SU-DHL-6 (cell line): ENCODE data around the gene IFT43.

ENCODE experiments used
- H2AFZ ChIP-seq: fragments of 200-600 bp; sonication (generic); 2 replicates; pipeline ENCODE4 v1.6.1; 2014; ENCODE audit warnings: low read depth, mild to moderate bottlenecking, moderate library complexity, mixed read lengths, antibody characterized with exemption, low read length; ENCODE audit not compliant: severe bottlenecking
- H3F3A ChIP-seq: fragments of 200-600 bp; shearing (Covaris generic); 2 replicates; pipeline ENCODE4 v1.6.0; 2016; ENCODE audit warnings: antibody characterized with exemption, mild to moderate bottlenecking; ENCODE audit not compliant: insufficient read depth
- H3K27ac ChIP-seq: fragments of 200-600 bp; sonication (generic); 2 replicates; pipeline ENCODE4 v1.5.1; 2016; ENCODE audit warnings: low read depth, mild to moderate bottlenecking, low read length, moderate library complexity, mixed read lengths
- H3K27me3 ChIP-seq: fragments of 200-600 bp; sonication (generic), shearing (Covaris generic); 2 replicates; pipeline ENCODE4 v1.6.0; 2014; ENCODE audit warnings: mild to moderate bottlenecking, low read length
- H3K36me3 ChIP-seq: fragments of 200-600 bp; sonication (generic); 2 replicates; pipeline ENCODE4 v1.6.1; 2014; ENCODE audit warnings: mild to moderate bottlenecking, low read length, mixed read lengths
- H3K4me2 ChIP-seq: fragments of 300-600, 200-600 bp; shearing (Covaris generic), sonication (generic); 2 replicates; pipeline ENCODE4 v1.6.0; 2014; ENCODE audit warnings: low read length, low read depth, mild to moderate bottlenecking; ENCODE audit not compliant: poor library complexity, severe bottlenecking
- H3K4me3 ChIP-seq: fragments of 200-600 bp; sonication (generic); 2 replicates; pipeline ENCODE4 v1.5.1; 2014; ENCODE audit warnings: antibody characterized with exemption, low read length, mild to moderate bottlenecking, mixed read lengths; ENCODE audit not compliant: insufficient read depth, poor library complexity, severe bottlenecking
- H3K79me2 ChIP-seq: fragments of 200-600 bp; sonication (generic); 2 replicates; pipeline ENCODE4 v1.6.1; 2014; ENCODE audit warnings: mild to moderate bottlenecking, low read length, moderate library complexity; ENCODE audit not compliant: insufficient read depth
- H3K9ac ChIP-seq: fragments of 200-600 bp; sonication (generic); 2 replicates; pipeline ENCODE4 v1.7.0; 2014; ENCODE audit warnings: mild to moderate bottlenecking, low read length
- H3K9me2 ChIP-seq: fragments of 200-600 bp; sonication (generic); replicated peaks from 2 replicates; pipeline ENCODE4 v1.6.1; 2014; ENCODE audit warnings: low read length; ENCODE audit not compliant: insufficient read depth
- H3K9me3 ChIP-seq: fragments of 200-600 bp; sonication (generic); 2 replicates; pipeline ENCODE4 v1.6.1; 2014; ENCODE audit warnings: low read length, mixed read lengths; ENCODE audit not compliant: insufficient read depth
- H4K20me1 ChIP-seq: fragments of 200-600 bp; sonication (generic); 2 replicates; pipeline ENCODE4 v1.6.1; 2014; ENCODE audit warnings: low read depth, mild to moderate bottlenecking, antibody characterized with exemption, low read length, moderate library complexity, mixed read lengths
- CTCF ChIP-seq: fragments of 200-600 bp; sonication (generic); IDR thresholded peaks from one replicate; pipeline ENCODE4 v1.5.1; 2017; ENCODE audit warnings: antibody characterized with exemption, mild to moderate bottlenecking, low read length, moderate library complexity; ENCODE audit not compliant: insufficient read depth, poor library complexity, severe bottlenecking
- EZH2phosphoT487 ChIP-seq: fragments of 200-600 bp; sonication (generic), shearing (Covaris generic); conservative IDR thresholded peaks from 2 replicates; pipeline ENCODE4 v1.6.1; 2018; ENCODE audit warnings: mild to moderate bottlenecking, antibody characterized with exemption, low read length, moderate library complexity, mixed read lengths

The IFT43 gene

GRCh38 chr14:76118594-76118993 lies 133.0 kb downstream of the IFT43 start:
- Histone ChIP-seq H3K9me2 (no peaks in the 10 kb centered on the region), H3K4me2 (no peak overlapping the region)
- no peak for TF ChIP-seq CTCF
- no peak for TF ChIP-seq EZH2phosphoT487

GRCh38 chr14:76121089-76121748 lies 135.7 kb downstream of the IFT43 start:
- no peaks in the 10 kb centered on the region for H3K9me2 ChIP-seq
- no peaks in the 10 kb centered on the region for H4K20me1 ChIP-seq
- no peaks in the 10 kb centered on the region for H3K36me3 ChIP-seq
- H3K4me3 ChIP-seq: no peak overlapping the region
- no peaks in the 10 kb centered on the region for H3F3A ChIP-seq
- H3K9me3 ChIP-seq: no peaks in the 10 kb centered on the region
- no peak overlapping the region for H3K27ac ChIP-seq
- no peaks in the 10 kb centered on the region for H3K79me2 ChIP-seq
- H3K4me2 ChIP-seq: no peak overlapping the region
- H3K9ac ChIP-seq: no peak overlapping the region
- H3K27me3 ChIP-seq: no peaks in the 10 kb centered on the region
- no peak for TF ChIP-seq CTCF
- TF ChIP-seq EZH2phosphoT487: no peak
- H2AFZ ChIP-seq: no peak overlapping the region

More at GRCh38 chr14:76118594-76118993, 133.0 kb downstream of the IFT43 start:
- H3K79me2 ChIP-seq: no peaks in the 10 kb centered on the region
- no peaks in the 10 kb centered on the region for H3F3A ChIP-seq
- no peaks in the 10 kb centered on the region for H3K27me3 ChIP-seq
- H3K36me3 ChIP-seq: no peaks in the 10 kb centered on the region
- H2AFZ ChIP-seq: no peak overlapping the region
- no peak overlapping the region for H3K4me3 ChIP-seq
- H3K27ac ChIP-seq: no peak overlapping the region
- no peaks in the 10 kb centered on the region for H4K20me1 ChIP-seq
- H3K9ac ChIP-seq: no peak overlapping the region
- no peaks in the 10 kb centered on the region for H3K9me3 ChIP-seq

- no peaks in the 10 kb centered on the region for H3K9me3 ChIP-seq
- no peaks in the 10 kb centered on the region for H3K36me3 ChIP-seq
- H2AFZ ChIP-seq: no peak overlapping the region
- no peak overlapping the region for H3K9ac ChIP-seq
- TF ChIP-seq CTCF (no peak), EZH2phosphoT487 (no peak)
- no peaks in the 10 kb centered on the region for H3K79me2 ChIP-seq
- no peak overlapping the region for H3K4me3 ChIP-seq
- no peaks in the 10 kb centered on the region for H4K20me1 ChIP-seq
- no peaks in the 10 kb centered on the region for H3K9me2 ChIP-seq
- no peaks in the 10 kb centered on the region for H3F3A ChIP-seq
- no peak overlapping the region for H3K27ac ChIP-seq
- H3K4me2 ChIP-seq: no peak overlapping the region
- no peaks in the 10 kb centered on the region for H3K27me3 ChIP-seq
Observed at GRCh38 chr14:76123426-76124225, 138.1 kb downstream of the IFT43 start.
